ENCODE data around the gene CELSR1. TPM values are rescaled to one million over a fixed set of nuclear protein-coding genes. Genes with fewer than 3 reads are reported as not detected.
A peak's percentile ranks its signal among the peaks of the same experiment; 100 is the strongest.

The CELSR1 gene
- total RNA-seq, 1 experiment from 2014 or later, result 33.2 TPM

- TF ChIP-seq, protein P1, sequence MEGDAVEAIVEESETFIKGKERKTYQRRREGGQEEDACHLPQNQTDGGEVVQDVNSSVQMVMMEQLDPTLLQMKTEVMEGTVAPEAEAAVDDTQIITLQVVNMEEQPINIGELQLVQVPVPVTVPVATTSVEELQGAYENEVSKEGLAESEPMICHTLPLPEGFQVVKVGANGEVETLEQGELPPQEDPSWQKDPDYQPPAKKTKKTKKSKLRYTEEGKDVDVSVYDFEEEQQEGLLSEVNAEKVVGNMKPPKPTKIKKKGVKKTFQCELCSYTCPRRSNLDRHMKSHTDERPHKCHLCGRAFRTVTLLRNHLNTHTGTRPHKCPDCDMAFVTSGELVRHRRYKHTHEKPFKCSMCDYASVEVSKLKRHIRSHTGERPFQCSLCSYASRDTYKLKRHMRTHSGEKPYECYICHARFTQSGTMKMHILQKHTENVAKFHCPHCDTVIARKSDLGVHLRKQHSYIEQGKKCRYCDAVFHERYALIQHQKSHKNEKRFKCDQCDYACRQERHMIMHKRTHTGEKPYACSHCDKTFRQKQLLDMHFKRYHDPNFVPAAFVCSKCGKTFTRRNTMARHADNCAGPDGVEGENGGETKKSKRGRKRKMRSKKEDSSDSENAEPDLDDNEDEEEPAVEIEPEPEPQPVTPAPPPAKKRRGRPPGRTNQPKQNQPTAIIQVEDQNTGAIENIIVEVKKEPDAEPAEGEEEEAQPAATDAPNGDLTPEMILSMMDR (IDR thresholded peaks at IDR 0.05; ENCODE audit: insufficient read depth in 1 of 2, low read depth in 1 of 2, low read length in 1 of 2, severe bottlenecking in 1 of 2, unreplicated experiment in 1 of 2), result no peak
- intact Hi-C loops (cut with micrococcal nuclease; ENCODE audit: unreplicated experiment), result no loop called here
- CTCF ChIA-PET, result no interaction called here
- Mint-ChIP-seq H3K27me3 (ENCODE audit: insufficient read depth, unreplicated experiment) (no peaks in the 10 kb centered on the region), H3K4me1 (ENCODE audit: low read depth, unreplicated experiment) (no peaks in the 10 kb centered on the region), H3K36me3 (ENCODE audit: insufficient read depth, unreplicated experiment) (peaks cover 71% of the 10 kb centered on the region), H3K27ac (ENCODE audit: unreplicated experiment) (no peak overlapping the region), H3K4me3 (ENCODE audit: unreplicated experiment) (no peak overlapping the region), H3K9me3 (ENCODE audit: unreplicated experiment) (no peaks in the 10 kb centered on the region)
- H3K4me3 ChIP-seq (ENCODE audit: low read depth, low read length), result no peak overlapping the region
- POLR2A ChIA-PET, result no interaction called here
- no peak for DNase-seq
- no peaks in the 10 kb centered on the region; the same call in none of the 2 replicates for H3K36me3 ChIP-seq (ENCODE audit: control insufficient read depth, insufficient read depth, low read length)
- H3K9me3 ChIP-seq, result no peaks in the 10 kb centered on the region
- no peaks in the 10 kb centered on the region for H3K27me3 ChIP-seq (replicated peaks; ENCODE audit: control insufficient read depth, insufficient read depth, low read length)
- no peaks in the 10 kb centered on the region for H3K4me1 ChIP-seq
- no TSS peak for BruUV-seq (replicated peaks)
Measured at GRCh38 chr22:46323162-46323561, 214.3 kb downstream of the CELSR1 start.

DNA sequence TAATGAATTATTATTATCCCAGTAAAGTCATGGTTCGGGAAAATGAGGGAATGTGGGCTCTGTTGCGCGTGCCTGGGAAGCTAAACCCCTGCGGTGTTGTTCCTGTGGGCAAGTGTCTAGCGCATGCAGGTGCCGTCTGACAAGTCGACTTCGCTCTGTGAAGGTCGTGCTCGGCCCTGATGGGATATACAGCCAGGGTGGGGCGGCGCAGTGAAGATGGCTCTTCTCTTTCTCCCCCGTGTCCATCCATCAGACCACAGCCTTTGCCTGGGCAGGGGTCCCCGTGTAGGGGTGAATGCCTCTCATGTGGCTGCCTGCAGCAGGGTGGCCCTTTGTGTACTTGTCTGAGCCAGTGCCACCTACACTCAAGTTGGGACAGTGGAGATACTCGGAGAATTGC is 214.7 kb downstream of the CELSR1 start:
- H3K27me3 ChIP-seq (replicated peaks; ENCODE audit: control insufficient read depth, insufficient read depth, low read length), result no peaks in the 10 kb centered on the region
- H3K27ac Mint-ChIP-seq (ENCODE audit: unreplicated experiment), result no peak overlapping the region
- CTCF ChIA-PET, result no interaction called here
- no peaks in the 10 kb centered on the region for H3K9me3 ChIP-seq
- intact Hi-C loops (cut with micrococcal nuclease; ENCODE audit: unreplicated experiment), result no loop called here
- no peaks in the 10 kb centered on the region for H3K9me3 Mint-ChIP-seq (ENCODE audit: unreplicated experiment)
- TF ChIP-seq, protein P1 (IDR thresholded peaks at IDR 0.05; ENCODE audit: insufficient read depth in 1 of 2, low read depth in 1 of 2, low read length in 1 of 2, severe bottlenecking in 1 of 2, unreplicated experiment in 1 of 2), result no peak
- no peak for DNase-seq
- POLR2A ChIA-PET, result no interaction called here
- H3K27me3 Mint-ChIP-seq (ENCODE audit: insufficient read depth, unreplicated experiment), result no peaks in the 10 kb centered on the region
- H3K4me1 ChIP-seq, result no peaks in the 10 kb centered on the region
- no peaks in the 10 kb centered on the region; the same call in none of the 2 replicates for H3K36me3 ChIP-seq (ENCODE audit: control insufficient read depth, insufficient read depth, low read length)
- peaks cover 71% of the 10 kb centered on the region for H3K36me3 Mint-ChIP-seq (ENCODE audit: insufficient read depth, unreplicated experiment)
- no peak overlapping the region for H3K4me3 ChIP-seq (ENCODE audit: low read depth, low read length)
- no peak overlapping the region for H3K4me3 Mint-ChIP-seq (ENCODE audit: unreplicated experiment)
- BruUV-seq (replicated peaks), result no TSS peak
- H3K4me1 Mint-ChIP-seq (ENCODE audit: low read depth, unreplicated experiment), result no peaks in the 10 kb centered on the region

- POLR2A ChIA-PET, result no interaction called here
- Mint-ChIP-seq H3K27ac (ENCODE audit: unreplicated experiment) (peak overlapping the region; percentile 39), H3K4me1 (ENCODE audit: low read depth, unreplicated experiment) (no peaks in the 10 kb centered on the region), H3K9me3 (ENCODE audit: unreplicated experiment) (no peaks in the 10 kb centered on the region), H3K36me3 (ENCODE audit: insufficient read depth, unreplicated experiment) (peaks cover 74% of the 10 kb centered on the region), H3K4me3 (ENCODE audit: unreplicated experiment) (no peak overlapping the region), H3K27me3 (ENCODE audit: insufficient read depth, unreplicated experiment) (no peaks in the 10 kb centered on the region)
- H3K9me3 ChIP-seq, result no peaks in the 10 kb centered on the region
- no peaks in the 10 kb centered on the region; the same call in none of the 2 replicates for H3K36me3 ChIP-seq (ENCODE audit: control insufficient read depth, insufficient read depth, low read length)
- no peak overlapping the region for H3K4me3 ChIP-seq (ENCODE audit: low read depth, low read length)
- no TSS peak for BruUV-seq (replicated peaks)
- H3K27me3 ChIP-seq (replicated peaks; ENCODE audit: control insufficient read depth, insufficient read depth, low read length), result no peaks in the 10 kb centered on the region
- CTCF ChIA-PET, result no interaction called here
- no peaks in the 10 kb centered on the region for H3K4me1 ChIP-seq
- TF ChIP-seq, protein P1 (IDR thresholded peaks at IDR 0.05; ENCODE audit: insufficient read depth in 1 of 2, low read depth in 1 of 2, low read length in 1 of 2, severe bottlenecking in 1 of 2, unreplicated experiment in 1 of 2), result no peak
- intact Hi-C loops (cut with micrococcal nuclease; ENCODE audit: unreplicated experiment), result no loop called here
- DNase-seq, result no peak
Measured at GRCh38 chr22:46320716-46321386, 216.6 kb downstream of the CELSR1 start.
